Panc1 (cell line): ENCODE results near the gene PSMB8.

Experiments
- CTCF ChIP-seq: fragments of 450-650 bp; IDR thresholded peaks from 2 replicates; pipeline ENCODE4 v1.5.1; 2017; ENCODE audit warnings: mild to moderate bottlenecking
- POLR2AphosphoS5 ChIP-seq: IDR thresholded peaks from 2 replicates; pipeline ENCODE4 v1.6.1; 2012; ENCODE audit warnings: mild to moderate bottlenecking, low read depth, low read length, moderate library complexity

GRCh38 chr6:32854376-32855178 is 10.7 kb upstream of the PSMB8 start:
- TF ChIP-seq CTCF (no peak), POLR2AphosphoS5 (no peak)
